HG02571 (cell line): ENCODE data around the gene PPFIBP1.

Experiments
- ATAC-seq: cut with Tn5 transposase; IDR thresholded peaks from one replicate; pipeline ENCODE4 v1.9.1; 2021; ENCODE audit warnings: mild to moderate bottlenecking, moderate library complexity; ENCODE audit not compliant: unreplicated experiment

The PPFIBP1 gene

GRCh38 chr12:27511723-27512045 lies 12.3 kb upstream of the PPFIBP1 start:
- ATAC-seq = no peak

GRCh38 chr12:27513155-27513824 lies 10.7 kb upstream of the PPFIBP1 start:
- ATAC-seq = no peak

- ATAC-seq = no peak
These were observed 8.3 kb upstream of the PPFIBP1 start for GRCh38 chr12:27515671-27516070.

- no peak for ATAC-seq
These were observed 7.4 kb upstream of the PPFIBP1 start for GRCh38 chr12:27516625-27517024.

GRCh38 chr12:27517546-27517945 lies 6.5 kb upstream of the PPFIBP1 start:
- no peak for ATAC-seq

- ATAC-seq = no peak
These were observed 5.9 kb upstream of the PPFIBP1 start for GRCh38 chr12:27517961-27518665.

GRCh38 chr12:27521066-27521465 lies 2.9 kb upstream of the PPFIBP1 start:
- no peak for ATAC-seq

GRCh38 chr12:27521981-27522380 lies 2.0 kb upstream of the PPFIBP1 start:
- ATAC-seq = no peak

- no peak for ATAC-seq
These were observed 733 bp upstream of the PPFIBP1 start for GRCh38 chr12:27523305-27523641.

GRCh38 chr12:27524494-27524835 lies 459 bp downstream of the PPFIBP1 start:
- ATAC-seq = no peak

GRCh38 chr12:27524839-27525753 lies 1.1 kb downstream of the PPFIBP1 start:
- ATAC-seq = no peak

GRCh38 chr12:27527512-27527911 lies 3.5 kb downstream of the PPFIBP1 start:
- no peak for ATAC-seq

- ATAC-seq = no peak
These were observed 4.8 kb downstream of the PPFIBP1 start for GRCh38 chr12:27528788-27529187.

GRCh38 chr12:27530157-27530922 lies 6.3 kb downstream of the PPFIBP1 start:
- no peak for ATAC-seq

- ATAC-seq = no peak
These were observed 7.9 kb downstream of the PPFIBP1 start for GRCh38 chr12:27531896-27532295.

GRCh38 chr12:27534060-27534764 lies 10.2 kb downstream of the PPFIBP1 start:
- no peak for ATAC-seq

GRCh38 chr12:27534765-27535161 lies 10.8 kb downstream of the PPFIBP1 start:
- ATAC-seq = no peak

- no peak for ATAC-seq
These were observed 11.3 kb downstream of the PPFIBP1 start for GRCh38 chr12:27535318-27535717.

GRCh38 chr12:27537855-27538675 lies 14.1 kb downstream of the PPFIBP1 start:
- no peak for ATAC-seq

- ATAC-seq = no peak
These were observed 15.2 kb downstream of the PPFIBP1 start for GRCh38 chr12:27539191-27539631.
